Fibroblast of peridontal ligament (primary cell): ENCODE data around the gene RXRB.
"Not testable (repeated sequence)": the region's sequence is repeated elsewhere in the genome, so short reads cannot be mapped to it uniquely, and the experiment has no call there.

ENCODE experiments used
- DNase-seq: peaks from one replicate; pipeline ENCODE4 v3.0.0-alpha.2; 2010; ENCODE audit errors: extremely low read depth

RXRB gene

DNA sequence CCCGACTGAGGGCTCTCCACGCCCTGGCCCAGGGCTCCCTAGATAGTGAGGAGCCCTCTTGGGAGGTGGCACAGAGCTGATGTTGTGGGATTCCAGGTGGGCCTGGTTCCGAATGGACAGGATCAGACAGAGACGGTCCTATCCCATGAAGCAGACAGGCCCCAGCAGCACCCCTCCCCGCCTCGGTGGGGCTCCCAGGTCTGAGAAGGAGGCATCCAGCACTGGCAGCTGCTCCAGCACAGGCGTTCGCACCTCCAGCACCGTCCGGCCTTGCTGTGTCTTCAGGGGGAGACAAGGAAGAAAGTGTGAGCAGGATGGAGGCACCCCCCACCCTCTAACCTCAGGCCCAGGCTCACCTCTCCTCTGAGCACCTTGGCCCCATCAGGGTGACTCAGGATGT, 36.9 kb downstream of the RXRB start:
- no peak for DNase-seq

DNA sequence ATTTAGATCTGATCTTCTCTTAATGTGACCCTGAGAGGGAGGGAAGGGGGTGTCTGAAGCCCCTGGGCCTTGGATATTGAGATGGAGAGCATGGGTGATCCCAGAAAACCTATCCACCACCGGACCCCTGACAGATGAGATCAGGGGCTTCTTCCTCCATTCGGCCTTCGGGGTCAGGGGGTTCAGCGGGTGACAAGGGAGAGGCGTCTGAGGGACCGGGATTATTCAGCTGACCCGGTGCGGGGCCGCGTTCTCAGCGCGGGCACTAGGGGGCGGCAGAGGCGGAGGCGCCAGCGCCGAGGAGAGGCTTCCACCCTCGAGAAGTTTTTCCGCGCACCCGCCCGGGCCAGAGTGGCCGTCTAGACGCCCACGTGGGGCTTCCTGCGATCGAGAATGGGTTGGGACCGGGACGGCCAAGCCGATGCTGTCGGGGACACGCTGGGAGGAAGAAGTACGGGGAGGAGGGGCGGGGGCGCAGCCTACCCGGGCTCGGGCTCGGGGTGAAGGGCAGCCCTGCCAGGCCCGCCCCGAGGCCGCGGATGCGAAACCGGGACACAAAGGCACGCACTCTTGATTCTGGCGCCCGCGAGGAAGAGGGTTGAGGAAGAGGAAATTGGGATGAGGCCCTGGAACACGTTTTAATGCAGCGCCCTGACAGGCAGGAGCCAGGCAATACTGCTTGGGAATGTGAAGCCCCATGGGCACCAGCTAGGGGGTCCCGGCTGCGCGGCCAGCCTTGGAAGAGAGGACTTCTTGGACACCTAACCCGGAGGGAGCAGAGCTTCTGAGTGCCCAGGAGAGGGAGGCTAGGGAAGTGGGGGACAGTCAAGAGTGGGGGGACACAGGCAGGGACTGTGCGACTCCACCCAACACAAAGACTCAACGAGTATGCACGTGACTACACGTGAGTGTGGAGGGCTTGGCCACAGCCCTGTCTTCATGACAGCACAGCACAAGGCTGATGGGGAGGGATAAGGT, 38.8 kb downstream of the RXRB start:
- peak; percentile 50 for DNase-seq

- DNase-seq = peak; percentile 97
These were observed 39.6 kb downstream of the RXRB start for GRCh38 chr6:33160728-33161344.

GRCh38 chr6:33160096-33160495, 40.4 kb downstream of the RXRB start:
- no peak for DNase-seq

DNA sequence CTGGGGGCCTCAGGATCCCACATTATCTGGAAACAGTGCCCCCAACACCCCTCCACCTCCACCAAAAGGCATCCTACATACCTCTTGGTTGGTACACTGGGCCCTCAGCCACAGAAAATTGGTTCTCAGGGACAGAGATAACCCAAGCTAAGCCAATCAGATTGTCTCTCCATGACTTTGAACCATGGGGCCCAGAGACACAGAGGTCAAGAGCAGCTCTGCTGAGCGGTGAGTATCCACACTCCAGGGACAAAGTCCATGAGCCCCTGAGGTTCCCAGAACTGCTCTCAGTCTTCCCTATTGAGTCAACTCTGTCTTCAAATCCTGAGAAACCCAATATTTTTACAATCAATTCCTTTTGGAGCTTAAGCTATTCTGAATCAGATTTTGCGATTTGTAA, 43.5 kb downstream of the RXRB start:
- DNase-seq = no peak

DNA sequence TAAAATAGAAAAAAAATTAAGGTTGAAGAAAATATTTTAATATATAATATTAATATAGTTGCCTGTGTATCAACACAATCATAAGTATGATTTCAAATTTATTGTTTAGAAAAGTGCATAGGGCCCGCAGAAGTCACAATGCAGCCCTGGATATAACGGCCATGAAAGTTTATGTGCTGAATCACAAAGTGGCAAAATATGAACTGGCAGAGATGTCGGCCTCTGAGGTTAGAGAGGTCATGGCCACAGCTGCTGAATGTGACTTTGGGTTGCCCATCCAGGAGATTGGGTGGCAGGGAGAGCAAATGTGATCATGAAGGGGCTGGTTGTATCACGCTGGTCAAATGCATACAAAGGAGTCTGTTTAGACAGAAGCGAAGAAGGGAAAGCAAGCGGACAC, 43.9 kb downstream of the RXRB start:
- no peak for DNase-seq

- DNase-seq = no peak
These were observed 46.1 kb downstream of the RXRB start for GRCh38 chr6:33154349-33154748.

DNA sequence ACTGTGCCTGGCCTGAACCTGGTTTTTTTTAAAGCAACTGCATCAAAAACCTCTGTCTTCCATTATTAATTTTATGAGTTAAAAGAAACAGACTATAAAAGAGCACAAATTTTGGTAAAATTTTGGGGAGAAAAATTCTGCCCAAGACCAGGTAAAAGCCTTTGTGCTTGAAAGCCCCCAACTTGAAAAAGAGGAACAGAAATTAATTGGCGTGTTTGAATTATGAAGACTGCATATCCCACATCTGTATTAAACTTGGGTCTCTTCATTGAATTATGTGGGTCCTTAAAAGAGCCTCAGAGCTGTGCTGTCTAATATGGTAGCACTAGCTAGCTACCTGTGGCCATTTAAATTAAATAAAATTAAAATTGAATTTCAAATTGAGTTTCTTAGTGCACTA, 49.4 kb downstream of the RXRB start:
- no peak for DNase-seq

- DNase-seq = not testable (repeated sequence)
These were observed 49.9 kb downstream of the RXRB start for GRCh38 chr6:33150560-33150959.

DNA sequence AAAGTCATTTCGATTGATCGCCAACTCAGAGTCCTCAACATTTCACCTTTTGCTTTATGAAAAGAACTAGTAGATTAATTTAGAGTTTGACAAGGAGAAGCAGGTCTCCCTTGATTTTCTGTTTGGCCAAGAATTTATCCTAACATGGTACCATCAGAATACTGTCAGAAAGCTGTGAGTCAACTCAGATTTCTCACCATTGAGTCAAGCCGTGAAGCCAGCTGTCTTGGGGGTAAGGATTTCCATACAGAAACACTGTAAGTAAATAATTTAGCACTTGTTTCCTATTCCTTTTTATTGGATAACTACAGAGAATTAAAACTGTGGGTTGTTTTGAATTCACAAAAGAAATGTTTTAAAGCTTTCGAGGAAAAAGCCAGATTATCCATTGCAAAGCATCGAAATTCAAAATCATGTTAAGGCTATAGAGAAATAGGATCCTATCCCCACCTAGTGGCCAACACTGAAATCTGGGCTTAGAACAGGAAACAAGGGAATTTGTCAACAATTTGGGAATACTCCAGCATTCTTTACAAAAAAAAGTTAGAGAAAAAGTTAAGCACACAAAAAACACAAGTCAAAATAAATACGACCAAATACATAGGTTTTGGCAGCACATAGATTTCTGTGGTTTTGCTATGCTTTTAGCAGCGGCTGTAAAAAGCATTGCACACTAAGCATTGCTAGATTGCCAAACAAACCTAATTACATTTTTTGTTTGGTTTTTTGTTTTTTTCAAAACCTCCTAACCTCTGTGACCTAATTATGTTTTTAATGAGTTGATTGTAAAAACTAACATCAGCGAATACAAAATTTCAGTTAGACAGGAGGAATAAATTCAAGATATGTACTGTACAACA, 52.4 kb downstream of the RXRB start:
- DNase-seq = peak; percentile 82

DNA sequence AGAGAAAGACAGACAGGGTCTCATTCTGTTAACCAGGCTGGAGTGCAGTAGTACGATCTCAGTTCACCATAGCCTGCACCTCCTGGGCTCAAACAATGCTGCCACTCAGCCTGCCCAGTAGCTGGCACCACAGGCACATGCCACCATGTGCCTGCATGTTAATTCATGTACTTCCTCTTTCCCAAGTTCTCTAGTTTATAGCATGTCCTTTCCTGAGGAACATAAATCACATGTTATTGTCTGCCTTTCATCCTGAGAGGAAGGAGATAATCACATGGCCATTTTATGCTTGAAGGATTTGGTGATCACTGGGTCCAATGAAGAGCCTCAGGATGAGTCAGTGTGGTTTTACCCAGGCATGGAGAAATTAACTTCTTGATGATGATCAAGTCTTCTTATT, 56.1 kb downstream of the RXRB start:
- DNase-seq = no peak
